ENCODE results near the gene NUP37. TPM values are rescaled to one million over a fixed set of nuclear protein-coding genes. Genes with fewer than 3 reads are reported as not detected.
"Not testable (repeated sequence)": the region's sequence is repeated elsewhere in the genome, so short reads cannot be mapped to it uniquely, and the experiment has no call there.

Gene NUP37
- total RNA-seq, 1 experiment from 2014 or later, result 92.6 TPM

GRCh38 chr12:102095677-102096263 is 24.1 kb downstream of the NUP37 start:
- no peak for DNase-seq (ENCODE audit: extremely low read depth, low read depth)

GRCh38 chr12:102093319-102093718 is 26.6 kb downstream of the NUP37 start:
- DNase-seq (ENCODE audit: extremely low read depth, low read depth), result no peak

GRCh38 chr12:102089228-102089835 is 30.6 kb downstream of the NUP37 start:
- not testable (repeated sequence) for DNase-seq (ENCODE audit: extremely low read depth, low read depth)

- DNase-seq (ENCODE audit: extremely low read depth, low read depth), result no peak
Measured at GRCh38 chr12:102080842-102081241, 39.1 kb downstream of the NUP37 start.

GRCh38 chr12:102072092-102072491 is 47.8 kb downstream of the NUP37 start:
- not testable (repeated sequence) for DNase-seq (ENCODE audit: extremely low read depth, low read depth)

GRCh38 chr12:102069707-102070106 is 50.2 kb downstream of the NUP37 start:
- DNase-seq (ENCODE audit: extremely low read depth, low read depth), result no peak

GRCh38 chr12:102067574-102068258 is 52.2 kb downstream of the NUP37 start:
- no peak for DNase-seq (ENCODE audit: extremely low read depth, low read depth)

GRCh38 chr12:102064476-102064875 is 55.4 kb downstream of the NUP37 start:
- no peak for DNase-seq (ENCODE audit: extremely low read depth, low read depth)

- DNase-seq (ENCODE audit: extremely low read depth, low read depth), result no peak
Measured at GRCh38 chr12:102063069-102063468, 56.8 kb downstream of the NUP37 start.

GRCh38 chr12:102062419-102062806 is 57.5 kb downstream of the NUP37 start:
- no peak for DNase-seq (ENCODE audit: extremely low read depth, low read depth)

GRCh38 chr12:102061560-102062418 is 58.1 kb downstream of the NUP37 start, which contains the start of gene WASHC3:
WASHC3 (minus strand) TSS chr12:102061991; CDS start chr12:102061962, 29 bp downstream.
- peak; percentile 93 for DNase-seq (ENCODE audit: extremely low read depth, low read depth)

GRCh38 chr12:102061096-102061559 is 58.8 kb downstream of the NUP37 start:
- DNase-seq (ENCODE audit: extremely low read depth, low read depth), result no peak

GRCh38 chr12:102059343-102059742 is 60.6 kb downstream of the NUP37 start:
- no peak for DNase-seq (ENCODE audit: extremely low read depth, low read depth)

- no peak for DNase-seq (ENCODE audit: extremely low read depth, low read depth)
Measured at GRCh38 chr12:102054345-102054744, 65.6 kb downstream of the NUP37 start.

GRCh38 chr12:102053062-102053349 is 66.9 kb downstream of the NUP37 start:
- DNase-seq (ENCODE audit: extremely low read depth, low read depth), result no peak

GRCh38 chr12:102052192-102053061 is 67.5 kb downstream of the NUP37 start:
- no peak for DNase-seq (ENCODE audit: extremely low read depth, low read depth)

- DNase-seq (ENCODE audit: extremely low read depth, low read depth), result no peak
Measured at GRCh38 chr12:102051431-102051965, 68.4 kb downstream of the NUP37 start.

GRCh38 chr12:102050660-102051430 is 69.1 kb downstream of the NUP37 start:
- no peak for DNase-seq (ENCODE audit: extremely low read depth, low read depth)

- no peak for DNase-seq (ENCODE audit: extremely low read depth, low read depth)
Measured at GRCh38 chr12:102043928-102044327, 76.0 kb downstream of the NUP37 start.

Data from NCI-H460 (cell line).